HepG2 (cell line): ENCODE measurements around the gene UGT1A7. TPM values are rescaled to one million over a fixed set of nuclear protein-coding genes. Genes with fewer than 3 reads are reported as not detected.

Experiments
- ARNTL ChIP-seq: sonication (generic); formaldehyde crosslinking; IDR thresholded peaks from 2 replicates; pipeline ENCODE4 v1.4.0; 2020; ENCODE audit warnings: mild to moderate bottlenecking, missing genetic modification reagents
- ATM ChIP-seq: fragments of 450-650 bp; IDR thresholded peaks from 2 replicates; pipeline ENCODE4 v1.7.1; 2017; ENCODE audit warnings: mild to moderate bottlenecking, borderline replicate concordance
- EED ChIP-seq: sonication (generic); formaldehyde crosslinking; IDR thresholded peaks from 2 replicates; pipeline ENCODE4 v1.5.0; 2020; ENCODE audit warnings: mild to moderate bottlenecking, missing genetic modification reagents
- FUBP1 ChIP-seq: sonication (generic); formaldehyde crosslinking; IDR thresholded peaks from 2 replicates; pipeline ENCODE4 v1.5.1; 2020; ENCODE audit warnings: missing genetic modification reagents, mild to moderate bottlenecking, borderline replicate concordance
- JDP2 ChIP-seq: sonication (generic); formaldehyde crosslinking; IDR thresholded peaks from 2 replicates; pipeline ENCODE4 v1.8.1; 2022; ENCODE audit warnings: missing genetic modification reagents, borderline replicate concordance
- MAF1 ChIP-seq: sonication (generic); formaldehyde crosslinking; IDR thresholded peaks from 2 replicates; pipeline ENCODE4 v1.5.0; 2020; ENCODE audit warnings: missing genetic modification reagents, borderline replicate concordance
- PTBP1 ChIP-seq: fragments of 200-400 bp; formaldehyde crosslinking; IDR thresholded peaks from 2 replicates; pipeline ENCODE4 v1.6.1; 2018; ENCODE audit warnings: low read length, low read depth; ENCODE audit not compliant: poor library complexity, severe bottlenecking
- REPIN1 ChIP-seq: sonication (generic); formaldehyde crosslinking; IDR thresholded peaks from 2 replicates; pipeline ENCODE4 v1.8.0; 2022; ENCODE audit warnings: missing genetic modification reagents, low read depth, mild to moderate bottlenecking, borderline replicate concordance
- SIN3B ChIP-seq: fragments of 150-350 bp; IDR thresholded peaks from 2 replicates; pipeline ENCODE4 v1.6.1; 2014; ENCODE audit warnings: low read length
- STAT6 ChIP-seq: sonication (generic); formaldehyde crosslinking; IDR thresholded peaks from 2 replicates; pipeline ENCODE4 v1.4.0; 2020; ENCODE audit warnings: missing genetic modification reagents, mild to moderate bottlenecking, borderline replicate concordance
- THAP7 ChIP-seq: sonication (generic); formaldehyde crosslinking; IDR thresholded peaks from 2 replicates; pipeline ENCODE4 v1.8.1; 2023; ENCODE audit warnings: mild to moderate bottlenecking, missing genetic modification reagents
- ZC3H4 ChIP-seq: sonication (generic); formaldehyde crosslinking; IDR thresholded peaks from 2 replicates; pipeline ENCODE4 v1.4.0; 2020; ENCODE audit warnings: missing genetic modification reagents, borderline replicate concordance
- ZFP1 ChIP-seq: IDR thresholded peaks from 2 replicates; pipeline ENCODE4 v1.6.1; 2016
- ZFP36L1 ChIP-seq: sonication (generic); formaldehyde crosslinking; IDR thresholded peaks from 2 replicates; pipeline ENCODE4 v1.8.0; 2022; ENCODE audit warnings: mild to moderate bottlenecking, missing genetic modification reagents, moderate library complexity
- ZNF121 ChIP-seq: sonication (generic); formaldehyde crosslinking; IDR thresholded peaks from 2 replicates; pipeline ENCODE4 v1.5.0; 2020; ENCODE audit warnings: mild to moderate bottlenecking, missing genetic modification reagents
- ZNF33B ChIP-seq: sonication (generic); formaldehyde crosslinking; IDR thresholded peaks from 2 replicates; pipeline ENCODE4 v1.5.1; 2020; ENCODE audit warnings: mild to moderate bottlenecking, missing genetic modification reagents
- ZNF619 ChIP-seq: sonication (generic); formaldehyde crosslinking; IDR thresholded peaks from 2 replicates; pipeline ENCODE4 v1.4.0; 2020; ENCODE audit warnings: mild to moderate bottlenecking, missing genetic modification reagents
- ZNF737 ChIP-seq: sonication (generic); formaldehyde crosslinking; IDR thresholded peaks from 2 replicates; pipeline ENCODE4 v1.5.0; 2020; ENCODE audit warnings: missing genetic modification reagents, mild to moderate bottlenecking, borderline replicate concordance
- polyA plus RNA-seq, 8 experiments: library from polyadenylated mRNA; depleted of rRNA in 3 of 8; stranded (reverse) in 7 of 8; unstranded in 1 of 8; fragments of >200 nt; fragmentation: Illumina TruSeq in 4 of 8; extraction: Trizol in 4 of 8; gene quantifications; 2 replicates each; pipeline versions ENCODE4 v1.2.1 to v1.2.3, GENCODE V29; 2011 to 2016; ENCODE audit warnings: low read depth in 4 of 8, missing spikeins in 1 of 8, mixed read lengths in 1 of 8; ENCODE audit not compliant: insufficient read depth in 1 of 8
- total RNA-seq, 5 experiments: library from RNA; depleted of rRNA; stranded (reverse); fragments of >200 nt; fragmentation: Illumina TruSeq; extraction: Trizol; gene quantifications; 2 replicates each; pipeline ENCODE4 v1.2.3, GENCODE V29; 2016; ENCODE audit warnings: low read depth in 1 of 5
- TF ChIP-seq, protein P1 (sequence below): sonication (generic); formaldehyde crosslinking; IDR thresholded peaks from 2 replicates; pipeline ENCODE4 v1.4.0; 2020; ENCODE audit warnings: mild to moderate bottlenecking, low read depth, missing genetic modification reagents

The UGT1A7 gene
- total and polyA plus RNA-seq, 2 of the 13 experiments (the other 11 are each of a cell fraction or from before 2014, with no cell fraction given), result not detected

GRCh38 chr2:233756429-233757081 is 74.9 kb downstream of the UGT1A7 start (continued):
- TF ChIP-seq FUBP1 (CRISPR knock-in tag), result no peak
- TF ChIP-seq PTBP1, result no peak
- TF ChIP-seq ZNF737 (CRISPR knock-in tag), result no peak
- TF ChIP-seq ZNF619, result no peak
- no peak for TF ChIP-seq THAP7 (CRISPR knock-in tag)
- 0 out of 2 replicates have a peak, but pooled peaks have one; percentile 48 for TF ChIP-seq ZNF33B
- TF ChIP-seq ZFP36L1 (CRISPR knock-in tag), result peak; percentile 89; the same call in 1 of the 2 replicates
- TF ChIP-seq REPIN1, result peak; percentile 79
- TF ChIP-seq, protein P1, sequence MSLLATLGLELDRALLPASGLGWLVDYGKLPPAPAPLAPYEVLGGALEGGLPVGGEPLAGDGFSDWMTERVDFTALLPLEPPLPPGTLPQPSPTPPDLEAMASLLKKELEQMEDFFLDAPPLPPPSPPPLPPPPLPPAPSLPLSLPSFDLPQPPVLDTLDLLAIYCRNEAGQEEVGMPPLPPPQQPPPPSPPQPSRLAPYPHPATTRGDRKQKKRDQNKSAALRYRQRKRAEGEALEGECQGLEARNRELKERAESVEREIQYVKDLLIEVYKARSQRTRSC (CRISPR knock-in tag), result no peak
- no peak for TF ChIP-seq ZNF121 (CRISPR knock-in tag)
- TF ChIP-seq SIN3B, result no peak
- TF ChIP-seq MAF1 (CRISPR knock-in tag), result no peak
- peak; percentile 87; the same call in 1 of the 2 replicates for TF ChIP-seq ATM
- TF ChIP-seq ZC3H4 (CRISPR knock-in tag), result no peak
- peak; percentile 84; the same call in 1 of the 2 replicates for TF ChIP-seq ARNTL
- TF ChIP-seq ZFP1 (CRISPR knock-in tag), result peak; percentile 48; the same call in 1 of the 2 replicates
- TF ChIP-seq STAT6 (CRISPR knock-in tag), result no peak
- no peak for TF ChIP-seq EED (CRISPR knock-in tag)
- TF ChIP-seq JDP2 (CRISPR knock-in tag), result peak; percentile 88; the same call in 1 of the 2 replicates
